Activated T-cell treated with anti-CD3 and anti-CD28 coated beads, Interleukin-2, amount 50 U/mL, for 24 hours (primary cell): ENCODE data around the gene ANO2.
A peak's percentile ranks its signal among the peaks of the same experiment; 100 is the strongest.
"Not testable (repeated sequence)": the region's sequence is repeated elsewhere in the genome, so short reads cannot be mapped to it uniquely, and the experiment has no call there.

ENCODE experiments used
- DNase-seq: peaks from one replicate; pipeline ENCODE4 v3.0.0-alpha.2; 2020
- H3K27ac Mint-ChIP-seq: 2 replicates; pipeline ENCODE4 v1.8.0; 2020; ENCODE audit warnings: mild to moderate bottlenecking, mixed read lengths
- H3K27me3 Mint-ChIP-seq: 2 replicates; pipeline ENCODE4 v1.8.0; 2020; ENCODE audit warnings: mixed read lengths
- H3K36me3 Mint-ChIP-seq: 2 replicates; pipeline ENCODE4 v1.8.0; 2020; ENCODE audit warnings: low read depth, mixed read lengths
- H3K4me1 Mint-ChIP-seq: 2 replicates; pipeline ENCODE4 v1.8.0; 2020; ENCODE audit warnings: low read depth, mixed read lengths
- H3K4me3 Mint-ChIP-seq: 2 replicates; pipeline ENCODE4 v1.8.0; 2020; ENCODE audit warnings: mild to moderate bottlenecking, moderate library complexity, mixed read lengths
- H3K9me3 Mint-ChIP-seq: 2 replicates; pipeline ENCODE4 v1.8.0; 2020; ENCODE audit warnings: mixed read lengths

The ANO2 gene

GRCh38 chr12:5900076-5900475 is 45.0 kb downstream of the ANO2 start:
- Mint-ChIP-seq H3K4me3 (no peak overlapping the region), H3K27ac (no peak overlapping the region), H3K9me3 (no peaks in the 10 kb centered on the region), H3K36me3 (no peaks in the 10 kb centered on the region), H3K27me3 (peaks cover 55% of the 10 kb centered on the region), H3K4me1 (no peaks in the 10 kb centered on the region)
- no peak for DNase-seq

GRCh38 chr12:5899675-5900074 is 45.4 kb downstream of the ANO2 start:
- Mint-ChIP-seq H3K4me3 (no peak overlapping the region), H3K9me3 (no peaks in the 10 kb centered on the region), H3K4me1 (no peaks in the 10 kb centered on the region), H3K36me3 (no peaks in the 10 kb centered on the region), H3K27me3 (peaks cover 56% of the 10 kb centered on the region), H3K27ac (no peak overlapping the region)
- no peak for DNase-seq

- DNase-seq: no peak
- no peaks in the 10 kb centered on the region for H3K9me3 Mint-ChIP-seq
- H3K4me1 Mint-ChIP-seq: no peaks in the 10 kb centered on the region
- H3K27me3 Mint-ChIP-seq: peaks cover 56% of the 10 kb centered on the region
- no peak overlapping the region for H3K4me3 Mint-ChIP-seq
- H3K36me3 Mint-ChIP-seq: no peaks in the 10 kb centered on the region
- H3K27ac Mint-ChIP-seq: no peak overlapping the region
Measured at GRCh38 chr12:5898874-5899273, 46.2 kb downstream of the ANO2 start.

- Mint-ChIP-seq H3K9me3 (peaks cover 2% of the 10 kb centered on the region), H3K4me1 (peaks cover 15% of the 10 kb centered on the region), H3K36me3 (no peaks in the 10 kb centered on the region), H3K27me3 (peaks cover 57% of the 10 kb centered on the region), H3K4me3 (no peak overlapping the region), H3K27ac (no peak overlapping the region)
- peak; percentile 40 for DNase-seq
Measured at GRCh38 chr12:5889381-5890047, 55.5 kb downstream of the ANO2 start.

GRCh38 chr12:5888816-5889315 is 56.2 kb downstream of the ANO2 start:
- no peaks in the 10 kb centered on the region for H3K36me3 Mint-ChIP-seq
- peaks cover 2% of the 10 kb centered on the region for H3K9me3 Mint-ChIP-seq
- DNase-seq: no peak
- peaks cover 57% of the 10 kb centered on the region for H3K27me3 Mint-ChIP-seq
- H3K27ac Mint-ChIP-seq: no peak overlapping the region
- H3K4me3 Mint-ChIP-seq: no peak overlapping the region
- peaks cover 15% of the 10 kb centered on the region for H3K4me1 Mint-ChIP-seq

GRCh38 chr12:5887819-5888218 is 57.2 kb downstream of the ANO2 start:
- DNase-seq, H3K9me3 Mint-ChIP-seq, H3K36me3 Mint-ChIP-seq, H3K27ac Mint-ChIP-seq: not testable (repeated sequence)
- Mint-ChIP-seq H3K27me3 (peaks cover 57% of the 10 kb centered on the region), H3K4me1 (peaks cover 15% of the 10 kb centered on the region), H3K4me3 (peak overlapping the region; percentile 76)

- Mint-ChIP-seq H3K27me3 (peaks cover 61% of the 10 kb centered on the region), H3K9me3 (no peaks in the 10 kb centered on the region), H3K4me3 (no peak overlapping the region), H3K27ac (no peak overlapping the region), H3K4me1 (peaks cover 15% of the 10 kb centered on the region), H3K36me3 (no peaks in the 10 kb centered on the region)
- DNase-seq: no peak
Measured at GRCh38 chr12:5884866-5885265, 60.2 kb downstream of the ANO2 start.

GRCh38 chr12:5884285-5884684 is 60.8 kb downstream of the ANO2 start:
- DNase-seq: no peak
- Mint-ChIP-seq H3K4me3 (no peak overlapping the region), H3K4me1 (peaks cover 15% of the 10 kb centered on the region), H3K27ac (no peak overlapping the region), H3K9me3 (no peaks in the 10 kb centered on the region), H3K27me3 (peaks cover 57% of the 10 kb centered on the region), H3K36me3 (no peaks in the 10 kb centered on the region)

GRCh38 chr12:5882511-5883190 is 62.4 kb downstream of the ANO2 start:
- Mint-ChIP-seq H3K36me3 (no peaks in the 10 kb centered on the region), H3K4me3 (no peak overlapping the region), H3K9me3 (no peaks in the 10 kb centered on the region), H3K4me1 (peaks cover 6% of the 10 kb centered on the region), H3K27me3 (peaks cover 47% of the 10 kb centered on the region), H3K27ac (no peak overlapping the region)
- no peak for DNase-seq

- no peaks in the 10 kb centered on the region for H3K9me3 Mint-ChIP-seq
- no peak overlapping the region for H3K27ac Mint-ChIP-seq
- no peak for DNase-seq
- no peak overlapping the region for H3K4me3 Mint-ChIP-seq
- H3K36me3 Mint-ChIP-seq: no peaks in the 10 kb centered on the region
- H3K27me3 Mint-ChIP-seq: peaks cover 40% of the 10 kb centered on the region
- H3K4me1 Mint-ChIP-seq: no peaks in the 10 kb centered on the region
Measured at GRCh38 chr12:5881666-5882065, 63.4 kb downstream of the ANO2 start.

- Mint-ChIP-seq H3K9me3 (no peaks in the 10 kb centered on the region), H3K4me1 (no peaks in the 10 kb centered on the region), H3K36me3 (no peaks in the 10 kb centered on the region), H3K27ac (no peak overlapping the region), H3K4me3 (no peak overlapping the region), H3K27me3 (peaks cover 38% of the 10 kb centered on the region)
- DNase-seq: no peak
Measured at GRCh38 chr12:5881101-5881606, 63.9 kb downstream of the ANO2 start.

- H3K27me3 Mint-ChIP-seq: peaks cover 10% of the 10 kb centered on the region
Measured at GRCh38 chr12:5875851-5876250, 69.2 kb downstream of the ANO2 start.

GRCh38 chr12:5874514-5874913 is 70.5 kb downstream of the ANO2 start:
- no peaks in the 10 kb centered on the region for H3K36me3 Mint-ChIP-seq
- H3K4me1 Mint-ChIP-seq: no peaks in the 10 kb centered on the region
- H3K27me3 Mint-ChIP-seq: peaks cover 10% of the 10 kb centered on the region
- DNase-seq: no peak
- no peak overlapping the region for H3K4me3 Mint-ChIP-seq
- no peak overlapping the region for H3K27ac Mint-ChIP-seq
- no peaks in the 10 kb centered on the region for H3K9me3 Mint-ChIP-seq

More at GRCh38 chr12:5875851-5876250, 69.2 kb downstream of the ANO2 start:
- Mint-ChIP-seq H3K9me3 (no peaks in the 10 kb centered on the region), H3K27ac (no peak overlapping the region), H3K4me1 (no peaks in the 10 kb centered on the region), H3K36me3 (no peaks in the 10 kb centered on the region), H3K4me3 (no peak overlapping the region)
- DNase-seq: no peak

- Mint-ChIP-seq H3K27me3 (peaks cover 10% of the 10 kb centered on the region), H3K27ac (no peak overlapping the region)
Measured at GRCh38 chr12:5873281-5873919, 71.7 kb downstream of the ANO2 start.

GRCh38 chr12:5872745-5873144 is 72.3 kb downstream of the ANO2 start:
- Mint-ChIP-seq H3K4me3 (no peak overlapping the region), H3K27ac (no peak overlapping the region), H3K27me3 (peaks cover 10% of the 10 kb centered on the region), H3K9me3 (no peaks in the 10 kb centered on the region), H3K4me1 (no peaks in the 10 kb centered on the region), H3K36me3 (no peaks in the 10 kb centered on the region)
- DNase-seq: no peak

More at GRCh38 chr12:5873281-5873919, 71.7 kb downstream of the ANO2 start:
- Mint-ChIP-seq H3K4me3 (no peak overlapping the region), H3K4me1 (no peaks in the 10 kb centered on the region), H3K36me3 (no peaks in the 10 kb centered on the region), H3K9me3 (no peaks in the 10 kb centered on the region)
- no peak for DNase-seq
